GM12878 (cell line): ENCODE measurements around the gene VIT. TPM values are rescaled to one million over a fixed set of nuclear protein-coding genes. Genes with fewer than 3 reads are reported as not detected.

Experiments used
- ATAC-seq: fragments of 200-7000 bp; cut with Tn5 transposase; 3 replicates; pipeline ENCODE4 v1.9.1; 2020; ENCODE audit warnings: mild to moderate bottlenecking, moderate library complexity
- BruUV-seq: library from RNA; stranded (reverse); fragments of 400-500 nt; replicated peaks from 2 replicates; lab custom pipeline; 2021; lab: Mats Ljungman, UMichigan
- CTCF ChIA-PET: fragments of 300-600 bp; sonication (Branson Sonifier 250); formaldehyde crosslinking; extraction: SDS; loops from one replicate; lab custom pipeline; 2021; ENCODE audit warnings: inconsistent platforms; lab: Yijun Ruan, JAX
- POLR2A ChIA-PET: fragments of 350-600 bp; formaldehyde crosslinking; extraction: SDS; loops from one replicate; lab custom pipeline; 2021; ENCODE audit warnings: inconsistent platforms; lab: Charles Lee
- RAD21 ChIA-PET: fragments of 300-600 bp; sonication (Branson Sonifier 250); formaldehyde crosslinking; loops from one replicate; lab custom pipeline; 2023; ENCODE audit warnings: antibody characterized with exemption; ENCODE audit not compliant: unreplicated experiment; lab: Charles Lee
- SMC1A ChIA-PET: fragments of 300-600 bp; sonication (Branson Sonifier 250); formaldehyde crosslinking; loops from one replicate; lab custom pipeline; 2023; ENCODE audit not compliant: unreplicated experiment, uncharacterized antibody; lab: Charles Lee
- DNase-seq: peaks from one replicate; pipeline ENCODE4 v3.0.0-alpha.2; 2011; ENCODE audit warnings: low read depth, low spot score
- FAIRE-seq: peaks from 3 replicates; lab custom pipeline; 2011; peaks lifted over from hg19 to GRCh38; lab: Jason Lieb, UNC
- H2AFZ ChIP-seq: 2 replicates; pipeline ENCODE4 v1.6.0; 2011; ENCODE audit warnings: low read depth, low read length, control low read depth; ENCODE audit not compliant: control insufficient read depth
- H3K27ac ChIP-seq: 2 replicates; pipeline ENCODE4 v1.5.1; 2011; ENCODE audit warnings: control low read depth; ENCODE audit not compliant: control insufficient read depth, insufficient read depth
- H3K27me3 ChIP-seq, 2 experiments: replicated peaks in 1 of 2; 2 replicates each; pipeline versions ENCODE4 v1.6.0 to v1.6.1; 2011; ENCODE audit warnings: low read length in 1 of 2; ENCODE audit not compliant: control insufficient read depth in 2 of 2, insufficient read depth in 2 of 2
- H3K36me3 ChIP-seq, 2 experiments: 2 replicates each; pipeline ENCODE4 v1.5.1; 2011; ENCODE audit warnings: low read length in 1 of 2; ENCODE audit not compliant: control insufficient read depth in 2 of 2, insufficient read depth in 2 of 2
- H3K4me1 ChIP-seq: 2 replicates; pipeline ENCODE4 v1.6.1; 2011; ENCODE audit warnings: mild to moderate bottlenecking, low read length, moderate library complexity, mixed read lengths; ENCODE audit not compliant: control insufficient read depth, insufficient read depth
- H3K4me2 ChIP-seq: 2 replicates; pipeline ENCODE4 v1.6.0; 2011; ENCODE audit warnings: control low read depth; ENCODE audit not compliant: control insufficient read depth, insufficient read depth
- H3K4me3 ChIP-seq: fragments of 200-600 bp; sonication (generic); 2 replicates; pipeline ENCODE4 v1.5.1; 2016
- H3K79me2 ChIP-seq: 2 replicates; pipeline ENCODE4 v1.6.0; 2011; ENCODE audit warnings: low read length; ENCODE audit not compliant: control insufficient read depth, insufficient read depth
- H3K9ac ChIP-seq: 2 replicates; pipeline ENCODE4 v1.8.0; 2011; ENCODE audit warnings: low read length, control low read depth, mixed read lengths; ENCODE audit not compliant: control insufficient read depth, insufficient read depth
- H3K9me3 ChIP-seq: replicated peaks from 3 replicates; pipeline ENCODE4 v1.5.1; 2011; ENCODE audit warnings: mild to moderate bottlenecking, low read length; ENCODE audit not compliant: control insufficient read depth, insufficient read depth
- H4K20me1 ChIP-seq: 2 replicates; pipeline ENCODE4 v1.6.0; 2011; ENCODE audit not compliant: control insufficient read depth, insufficient read depth
- ASH2L ChIP-seq: fragments of 300-600, 200-600 bp; sonication (generic); IDR thresholded peaks from 2 replicates; pipeline ENCODE4 v1.6.1; 2017; ENCODE audit warnings: low read depth, mild to moderate bottlenecking, borderline replicate concordance
- BACH1 ChIP-seq: fragments of 450-650 bp; IDR thresholded peaks from 2 replicates; pipeline ENCODE4 v1.6.1; 2017; ENCODE audit warnings: mild to moderate bottlenecking, borderline replicate concordance
- CBX3 ChIP-seq: fragments of 200-600 bp; sonication (generic); IDR thresholded peaks from 2 replicates; pipeline ENCODE4 v1.6.1; 2016; ENCODE audit warnings: low read depth, borderline replicate concordance
- CEBPB ChIP-seq, 2 experiments: fragments of 150-350 bp in 1 of 2; IDR thresholded peaks; 2 replicates each; pipeline ENCODE4 v1.6.1; 2012 to 2014; ENCODE audit warnings: low read depth in 2 of 2, low read length in 2 of 2, borderline replicate concordance in 1 of 2, inconsistent platforms in 1 of 2
- FOXM1 ChIP-seq: IDR thresholded peaks from 2 replicates; pipeline ENCODE4 v1.6.1; 2012; ENCODE audit warnings: low read depth, mild to moderate bottlenecking, inconsistent platforms, low read length, moderate library complexity
- IRF4 ChIP-seq: IDR thresholded peaks from 2 replicates; pipeline ENCODE4 v1.6.1; 2011; ENCODE audit warnings: low read depth, low read length
- NFIC ChIP-seq: IDR thresholded peaks from 2 replicates; pipeline ENCODE4 v1.6.1; 2012; ENCODE audit warnings: low read depth, mild to moderate bottlenecking, inconsistent platforms, low read length, moderate library complexity
- NR2F1 ChIP-seq: fragments of 450-650 bp; conservative IDR thresholded peaks from 2 replicates; pipeline ENCODE4 v1.6.1; 2017; ENCODE audit warnings: mild to moderate bottlenecking
- PAX8 ChIP-seq: fragments of 450-650 bp; IDR thresholded peaks from 2 replicates; pipeline ENCODE4 v1.6.1; 2017; ENCODE audit warnings: mild to moderate bottlenecking, moderate library complexity
- RAD51 ChIP-seq: fragments of 450-650 bp; IDR thresholded peaks from 2 replicates; pipeline ENCODE4 v1.6.1; 2016; ENCODE audit warnings: moderate library complexity, mild to moderate bottlenecking, inconsistent platforms
- WGBS: methylation state at CpG from one replicate; pipeline ENCODE4 v1.1.6; 2016; ENCODE audit warnings: low lambda C conversion rate; ENCODE audit not compliant: insufficient replicate concordance, insufficient coverage; ENCODE audit errors: missing lambda C conversion rate; 5-methylcytosine and 5-hydroxymethylcytosine counted together
- in situ Hi-C: fragments of 300-500 bp; cut with MboI; formaldehyde crosslinking; loops from 9 replicates; pipeline ENCODE4 v1.14.3; 2018; ENCODE audit warnings: mixed read lengths
- intact Hi-C: fragments of 100-400 bp; cut with micrococcal nuclease; formaldehyde crosslinking; loops from one replicate; pipeline ENCODE4 v1.14.2; 2022; ENCODE audit not compliant: unreplicated experiment
- polyA plus RNA-seq, 11 experiments: library from polyadenylated mRNA; depleted of rRNA in 4 of 11; unstranded in 6 of 11; stranded (reverse) in 5 of 11; fragments of >200 nt; fragmentation: Nextera tagmentation in 4 of 11; fragmentation: Illumina TruSeq in 1 of 11; extraction: Ambion mirVana in 4 of 11; extraction: Trizol in 1 of 11; gene quantifications; 1 replicate in 1 of 11; 2 replicates in 10 of 11; pipeline versions ENCODE4 v1.2.1 to v1.2.3, GENCODE V29; 2011 to 2016; ENCODE audit warnings: inconsistent platforms in 2 of 11, missing spikeins in 2 of 11, low read depth in 1 of 11
- total RNA-seq, 4 experiments: library from RNA; depleted of rRNA in 3 of 4; stranded (reverse); fragments of >200 nt in 3 of 4; fragmentation: Illumina TruSeq in 1 of 4; extraction: Trizol in 1 of 4; gene quantifications; 2 replicates each; pipeline versions ENCODE4 v1.2.1 to v1.2.3, GENCODE V29; 2013 to 2021
- TF ChIP-seq, protein P1 (sequence below): fragments of 450-650 bp; conservative IDR thresholded peaks from 2 replicates; pipeline ENCODE4 v1.6.1; 2017; ENCODE audit warnings: mild to moderate bottlenecking, moderate library complexity
- TF ChIP-seq, protein P2 (sequence below): fragments of 450-650 bp; formaldehyde crosslinking; IDR thresholded peaks from 2 replicates; pipeline ENCODE4 v1.5.0; 2022; ENCODE audit warnings: mild to moderate bottlenecking, missing genetic modification characterization
- TF ChIP-seq, protein P3 (sequence below): IDR thresholded peaks from 2 replicates; pipeline ENCODE4 v1.6.1; 2012; ENCODE audit warnings: low read depth, low read length, improper control_type of control experiment
- TF ChIP-seq, protein P4 (sequence below): IDR thresholded peaks from 2 replicates; pipeline ENCODE4 v1.6.1; 2011; ENCODE audit warnings: mild to moderate bottlenecking, low read depth, low read length, moderate library complexity; ENCODE audit not compliant: insufficient replicate concordance

Gene VIT
- total and polyA plus RNA-seq, 10 of the 15 experiments (the other 5 are each of a cell fraction or from before 2014, with no cell fraction given): 0.05 to 0.14 TPM; not detected in 8

DNA sequence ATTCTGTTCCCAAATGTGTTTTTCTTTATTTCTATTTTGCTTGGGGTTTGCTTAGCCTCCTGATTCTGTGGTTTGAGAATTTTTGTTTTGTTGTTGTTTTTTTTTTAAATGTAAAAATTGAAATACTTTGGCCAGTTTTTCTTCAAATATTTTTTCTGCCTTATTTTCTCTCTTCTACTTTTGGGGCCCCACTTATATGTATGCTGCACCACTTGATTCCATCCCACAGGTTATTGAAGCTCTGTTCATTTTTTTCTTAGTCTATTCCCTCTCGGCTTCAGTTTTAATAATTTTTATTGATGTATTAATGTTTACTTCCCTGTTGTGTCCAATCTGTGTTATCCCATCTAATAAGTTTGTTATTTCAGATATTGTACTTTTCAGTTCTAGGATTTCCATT, 17.7 kb upstream of the VIT start:
- ChIA-PET SMC1A (no interaction called here), RAD21 (no interaction called here), POLR2A (no interaction called here), CTCF (no interaction called here)
- no TSS peak for BruUV-seq
- DNase-seq (no peak), FAIRE-seq (no peak), ATAC-seq (no peak)
- intact Hi-C loops (no loop called here), in situ Hi-C loops (no loop called here)
- no peak overlapping the region for H2AFZ ChIP-seq
- H3K9ac ChIP-seq: no peak overlapping the region
- WGBS: 75% methylated on average over 1 of the region's 1 CpG
- no peaks in the 10 kb centered on the region for H3K36me3 ChIP-seq
- H3K4me2 ChIP-seq: no peak overlapping the region
- no peaks in the 10 kb centered on the region for H3K79me2 ChIP-seq
- no peaks in the 10 kb centered on the region; the same call in 2 of the 3 replicates for H3K9me3 ChIP-seq
- H4K20me1 ChIP-seq: no peaks in the 10 kb centered on the region
- no peaks in the 10 kb centered on the region for H3K27me3 ChIP-seq
- no peaks in the 10 kb centered on the region for H3K4me1 ChIP-seq
- no peak overlapping the region for H3K27ac ChIP-seq
- H3K4me3 ChIP-seq: no peak overlapping the region
- no peak for TF ChIP-seq ASH2L
- no peak for TF ChIP-seq RAD51
- TF ChIP-seq, protein P1, sequence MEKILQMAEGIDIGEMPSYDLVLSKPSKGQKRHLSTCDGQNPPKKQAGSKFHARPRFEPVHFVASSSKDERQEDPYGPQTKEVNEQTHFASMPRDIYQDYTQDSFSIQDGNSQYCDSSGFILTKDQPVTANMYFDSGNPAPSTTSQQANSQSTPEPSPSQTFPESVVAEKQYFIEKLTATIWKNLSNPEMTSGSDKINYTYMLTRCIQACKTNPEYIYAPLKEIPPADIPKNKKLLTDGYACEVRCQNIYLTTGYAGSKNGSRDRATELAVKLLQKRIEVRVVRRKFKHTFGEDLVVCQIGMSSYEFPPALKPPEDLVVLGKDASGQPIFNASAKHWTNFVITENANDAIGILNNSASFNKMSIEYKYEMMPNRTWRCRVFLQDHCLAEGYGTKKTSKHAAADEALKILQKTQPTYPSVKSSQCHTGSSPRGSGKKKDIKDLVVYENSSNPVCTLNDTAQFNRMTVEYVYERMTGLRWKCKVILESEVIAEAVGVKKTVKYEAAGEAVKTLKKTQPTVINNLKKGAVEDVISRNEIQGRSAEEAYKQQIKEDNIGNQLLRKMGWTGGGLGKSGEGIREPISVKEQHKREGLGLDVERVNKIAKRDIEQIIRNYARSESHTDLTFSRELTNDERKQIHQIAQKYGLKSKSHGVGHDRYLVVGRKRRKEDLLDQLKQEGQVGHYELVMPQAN: no peak
- no peak for TF ChIP-seq NR2F1
- TF ChIP-seq, protein P2, sequence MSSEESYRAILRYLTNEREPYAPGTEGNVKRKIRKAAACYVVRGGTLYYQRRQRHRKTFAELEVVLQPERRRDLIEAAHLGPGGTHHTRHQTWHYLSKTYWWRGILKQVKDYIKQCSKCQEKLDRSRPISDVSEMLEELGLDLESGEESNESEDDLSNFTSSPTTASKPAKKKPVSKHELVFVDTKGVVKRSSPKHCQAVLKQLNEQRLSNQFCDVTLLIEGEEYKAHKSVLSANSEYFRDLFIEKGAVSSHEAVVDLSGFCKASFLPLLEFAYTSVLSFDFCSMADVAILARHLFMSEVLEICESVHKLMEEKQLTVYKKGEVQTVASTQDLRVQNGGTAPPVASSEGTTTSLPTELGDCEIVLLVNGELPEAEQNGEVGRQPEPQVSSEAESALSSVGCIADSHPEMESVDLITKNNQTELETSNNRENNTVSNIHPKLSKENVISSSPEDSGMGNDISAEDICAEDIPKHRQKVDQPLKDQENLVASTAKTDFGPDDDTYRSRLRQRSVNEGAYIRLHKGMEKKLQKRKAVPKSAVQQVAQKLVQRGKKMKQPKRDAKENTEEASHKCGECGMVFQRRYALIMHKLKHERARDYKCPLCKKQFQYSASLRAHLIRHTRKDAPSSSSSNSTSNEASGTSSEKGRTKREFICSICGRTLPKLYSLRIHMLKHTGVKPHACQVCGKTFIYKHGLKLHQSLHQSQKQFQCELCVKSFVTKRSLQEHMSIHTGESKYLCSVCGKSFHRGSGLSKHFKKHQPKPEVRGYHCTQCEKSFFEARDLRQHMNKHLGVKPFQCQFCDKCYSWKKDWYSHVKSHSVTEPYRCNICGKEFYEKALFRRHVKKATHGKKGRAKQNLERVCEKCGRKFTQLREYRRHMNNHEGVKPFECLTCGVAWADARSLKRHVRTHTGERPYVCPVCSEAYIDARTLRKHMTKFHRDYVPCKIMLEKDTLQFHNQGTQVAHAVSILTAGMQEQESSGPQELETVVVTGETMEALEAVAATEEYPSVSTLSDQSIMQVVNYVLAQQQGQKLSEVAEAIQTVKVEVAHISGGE (CRISPR knock-in tag): no peak
- TF ChIP-seq CBX3: no peak
- no peak for TF ChIP-seq BACH1
- TF ChIP-seq FOXM1: no peak
- TF ChIP-seq IRF4: no peak
- TF ChIP-seq CEBPB (IDR thresholded peaks at IDR 0.05; ENCODE audit: borderline replicate concordance in 1 of 2, low read depth in 2 of 2, low read length in 2 of 2): no peak
- TF ChIP-seq, protein P3, sequence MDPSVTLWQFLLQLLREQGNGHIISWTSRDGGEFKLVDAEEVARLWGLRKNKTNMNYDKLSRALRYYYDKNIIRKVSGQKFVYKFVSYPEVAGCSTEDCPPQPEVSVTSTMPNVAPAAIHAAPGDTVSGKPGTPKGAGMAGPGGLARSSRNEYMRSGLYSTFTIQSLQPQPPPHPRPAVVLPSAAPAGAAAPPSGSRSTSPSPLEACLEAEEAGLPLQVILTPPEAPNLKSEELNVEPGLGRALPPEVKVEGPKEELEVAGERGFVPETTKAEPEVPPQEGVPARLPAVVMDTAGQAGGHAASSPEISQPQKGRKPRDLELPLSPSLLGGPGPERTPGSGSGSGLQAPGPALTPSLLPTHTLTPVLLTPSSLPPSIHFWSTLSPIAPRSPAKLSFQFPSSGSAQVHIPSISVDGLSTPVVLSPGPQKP: no peak
- TF ChIP-seq NFIC: no peak
- TF ChIP-seq, protein P4, sequence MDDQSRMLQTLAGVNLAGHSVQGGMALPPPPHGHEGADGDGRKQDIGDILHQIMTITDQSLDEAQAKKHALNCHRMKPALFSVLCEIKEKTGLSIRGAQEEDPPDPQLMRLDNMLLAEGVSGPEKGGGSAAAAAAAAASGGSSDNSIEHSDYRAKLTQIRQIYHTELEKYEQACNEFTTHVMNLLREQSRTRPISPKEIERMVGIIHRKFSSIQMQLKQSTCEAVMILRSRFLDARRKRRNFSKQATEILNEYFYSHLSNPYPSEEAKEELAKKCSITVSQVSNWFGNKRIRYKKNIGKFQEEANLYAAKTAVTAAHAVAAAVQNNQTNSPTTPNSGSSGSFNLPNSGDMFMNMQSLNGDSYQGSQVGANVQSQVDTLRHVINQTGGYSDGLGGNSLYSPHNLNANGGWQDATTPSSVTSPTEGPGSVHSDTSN: no peak
- no peak for TF ChIP-seq PAX8
